ENCODE data around the gene STK39. TPM values are rescaled to one million over a fixed set of nuclear protein-coding genes. Genes with fewer than 3 reads are reported as not detected.

The STK39 gene
- total RNA-seq, 1 experiment from 2014 or later: 22.1 TPM

- no peak overlapping the region for H4K8ac ChIP-seq (replicated peaks; ENCODE audit: insufficient read length, low read depth, low read length)
- H2BK15ac ChIP-seq (ENCODE audit: low read depth, low read length): no peak overlapping the region
- no peak for TF ChIP-seq CTCF (conservative IDR thresholded peaks at IDR 0.05)
- no peak overlapping the region for H3K56ac ChIP-seq (ENCODE audit: insufficient read length, low read depth, low read length)
- H2BK5ac ChIP-seq (ENCODE audit: insufficient read length, low read length): no peak overlapping the region
- no peak overlapping the region for H2BK20ac ChIP-seq (ENCODE audit: low read depth, low read length, poor library complexity, severe bottlenecking)
- no peaks in the 10 kb centered on the region for H3K79me2 ChIP-seq (ENCODE audit: insufficient read depth, low read length)
- DNase-seq: no peak
- H3K4me2 ChIP-seq (ENCODE audit: insufficient read depth, insufficient read length, low read length): no peak overlapping the region
- H3K4me1 ChIP-seq (ENCODE audit: insufficient read depth, low read length): peaks cover 2% of the 10 kb centered on the region
- no peak overlapping the region for H2BK12ac ChIP-seq (ENCODE audit: insufficient read length, low read depth, low read length)
- no peaks in the 10 kb centered on the region for H4K20me1 ChIP-seq (ENCODE audit: control insufficient read depth, insufficient read depth, insufficient read length)
- H3K23ac ChIP-seq (ENCODE audit: insufficient read length, low read depth, low read length): no peak overlapping the region
- H3K9me3 ChIP-seq (ENCODE audit: control insufficient read depth, low read depth, low read length): no peaks in the 10 kb centered on the region
- Mint-ChIP-seq H3K4me3 (no peak overlapping the region), H3K27ac (no peak overlapping the region), H3K27me3 (ENCODE audit: low read depth) (no peaks in the 10 kb centered on the region), H3K9me3 (no peaks in the 10 kb centered on the region), H3K36me3 (ENCODE audit: insufficient read depth in 1 of 3, low read depth in 3 of 3) (no peaks in the 10 kb centered on the region), H3K4me1 (peaks cover 11 to 18% of the 10 kb centered on the region in 2 experiments)
- no peak overlapping the region for H4K91ac ChIP-seq (ENCODE audit: insufficient read length, low read depth, low read length)
- H3K14ac ChIP-seq (ENCODE audit: insufficient read depth, low read length): no peak overlapping the region
- WGBS (ENCODE audit: extremely low coverage, insufficient read length, low lambda C conversion rate): no CpG with 5 or more reads among the region's 12 CpGs
- H2AFZ ChIP-seq (ENCODE audit: low read length): no peak overlapping the region
- H3K23me2 ChIP-seq (ENCODE audit: insufficient read length, low read depth, low read length, poor library complexity, severe bottlenecking): no peaks in the 10 kb centered on the region
- H3K4ac ChIP-seq (ENCODE audit: low read depth, low read length): no peak overlapping the region
- H3K79me1 ChIP-seq (ENCODE audit: insufficient read depth, low read depth, low read length, poor library complexity, severe bottlenecking): no peaks in the 10 kb centered on the region
- H2BK120ac ChIP-seq (ENCODE audit: low read depth, low read length, poor library complexity, severe bottlenecking): no peak overlapping the region
- no peak overlapping the region for H3K9ac ChIP-seq (ENCODE audit: extremely low read depth, insufficient read length, low read length)
- no peak overlapping the region for H4K5ac ChIP-seq (ENCODE audit: insufficient read length, low read depth, low read length)
- no peak overlapping the region for H3K18ac ChIP-seq (ENCODE audit: insufficient read length, low read depth, low read length)
- H2AK5ac ChIP-seq (ENCODE audit: insufficient read length, low read length): no peak overlapping the region
- no peaks in the 10 kb centered on the region for H3K27me3 ChIP-seq (ENCODE audit: insufficient read depth, low read length)
- H3T11ph ChIP-seq (ENCODE audit: low read length): no peak overlapping the region
- no peak overlapping the region for H3K27ac ChIP-seq (ENCODE audit: insufficient read length, low read depth, low read length)
Observed at GRCh38 chr2:168216351-168217005, 30.9 kb downstream of the STK39 start.
